Measurements from ENCODE around the gene ALKBH2. TPM values are rescaled to one million over a fixed set of nuclear protein-coding genes. Genes with fewer than 3 reads are reported as not detected.

The ALKBH2 gene
- total and polyA plus RNA-seq, 11 donors: 5.1 to 18.0 (median 8.2) TPM

- Histone ChIP-seq H3K27ac (peak overlapping the region; percentile 85 to 99 (median 93)), H3K4me1 (peaks cover 10 to 92% (median 73%) of the 10 kb centered on the region in 12 donors)
These were observed 22.1 kb upstream of the ALKBH2 start for GRCh38 chr12:109115404-109115757.

DNA sequence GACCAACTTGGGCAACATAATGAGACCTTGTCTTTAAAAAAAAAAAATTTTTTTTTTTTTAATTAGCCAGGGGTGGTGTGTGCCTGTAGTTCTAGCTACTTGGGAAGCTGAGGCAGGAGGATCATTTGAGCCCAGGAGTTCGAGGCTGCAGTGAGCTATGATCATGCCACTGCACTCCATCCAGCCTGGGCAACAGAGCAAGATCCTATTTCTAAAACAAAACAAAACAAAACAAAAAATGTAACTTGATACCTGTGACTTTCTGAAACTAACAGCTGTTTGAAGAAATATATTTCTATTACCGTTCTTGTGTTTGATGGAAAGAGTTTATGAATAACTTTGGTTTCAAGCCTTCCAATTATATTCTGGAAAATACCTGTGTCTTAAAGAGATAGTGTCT lies 21.4 kb upstream of the ALKBH2 start:
- H3K27ac ChIP-seq: peak overlapping the region; percentile 85 to 99 (median 93)
- no peaks in the 10 kb centered on the region for H3K27me3 ChIP-seq
- H3K4me3 ChIP-seq: peak overlapping the region in 1 of 12 donors; percentile 3
- intact Hi-C loops (cut with DNase I): loop anchor here in 6 of 10 donors (5.0 to 10.0 kb wide), 4 partner anchors 38 to 270 kb away; no protein-coding TSS in a partner anchor
- 72 to 79% (median 78%) methylated on average over 2 of the region's 2 CpGs for WGBS, 4 donors
- H3K9me3 ChIP-seq: no peaks in the 10 kb centered on the region
- H3K36me3 ChIP-seq: peaks cover 0 to 9% (median 4%) of the 10 kb centered on the region in 9 donors
- ATAC-seq (no peak), DNase-seq (no peak)
- TF ChIP-seq POLR2A (IDR thresholded peaks at IDR 0.05) (no peak), CTCF (IDR thresholded peaks at IDR 0.05) (no peak)
- H3K4me1 ChIP-seq: peaks cover 10 to 90% (median 69%) of the 10 kb centered on the region in 12 donors

More at GRCh38 chr12:109115404-109115757, 22.1 kb upstream of the ALKBH2 start:
- intact Hi-C loops (cut with DNase I): loop anchor here in 4 of 10 donors (10.0 kb wide), 2 partner anchors 49 to 269 kb away; no protein-coding TSS in a partner anchor
- no peak for ATAC-seq
- Histone ChIP-seq H3K27me3 (no peaks in the 10 kb centered on the region), H3K4me3 (peak overlapping the region in 3 of 12 donors; percentile 3 to 54 (median 38)), H3K9me3 (no peaks in the 10 kb centered on the region), H3K36me3 (peaks cover 0 to 3% (median 0%) of the 10 kb centered on the region in 9 donors)
- no peak for DNase-seq
- 37 to 47% (median 41%) methylated on average over 3 of the region's 3 CpGs for WGBS, 4 donors
- TF ChIP-seq POLR2A (IDR thresholded peaks at IDR 0.05) (no peak), CTCF (IDR thresholded peaks at IDR 0.05) (no peak)

DNA sequence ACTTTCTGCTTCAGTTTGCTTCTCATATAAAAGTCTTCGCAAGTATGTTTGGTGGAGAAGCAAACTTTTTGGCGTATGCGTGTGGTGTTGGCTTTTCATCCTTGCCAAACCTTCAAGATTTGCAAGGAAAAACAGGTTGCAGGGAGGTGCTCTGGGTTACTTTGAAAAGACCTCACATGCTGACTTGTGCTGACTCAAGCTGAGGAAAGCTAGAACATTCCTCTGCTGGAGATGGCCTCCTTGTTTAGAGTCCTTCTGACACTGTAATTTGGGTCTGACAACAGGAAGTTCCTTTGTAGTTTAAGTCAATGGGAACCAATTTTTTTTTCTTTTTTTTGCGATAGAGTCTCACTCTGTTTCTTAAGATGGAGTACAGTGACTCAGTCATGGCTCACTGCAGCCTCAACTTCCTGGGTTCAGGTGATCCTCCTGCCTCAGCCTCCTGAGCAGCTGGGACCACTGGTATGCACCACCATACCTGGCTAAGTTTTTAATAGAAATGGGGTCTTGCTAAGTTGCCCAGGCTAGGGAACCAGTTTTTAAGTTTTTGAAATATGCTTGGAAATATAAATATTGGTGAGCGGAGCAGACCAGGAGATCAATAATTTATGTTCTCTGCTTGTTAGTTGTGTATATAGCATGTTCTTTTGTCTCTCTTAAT lies 20.5 kb upstream of the ALKBH2 start:
- Histone ChIP-seq H3K27ac (peak overlapping the region in 11 of 12 donors; percentile 85 to 99 (median 93)), H3K4me1 (peaks cover 10 to 82% (median 61%) of the 10 kb centered on the region in 12 donors), H3K36me3 (peaks cover 0 to 15% (median 6%) of the 10 kb centered on the region in 9 donors), H3K27me3 (no peaks in the 10 kb centered on the region), H3K4me3 (no peak overlapping the region), H3K9me3 (no peaks in the 10 kb centered on the region)
- intact Hi-C loops (cut with DNase I): loop anchor here in 6 of 10 donors (5.0 to 10.0 kb wide), 4 partner anchors 39 to 271 kb away; no protein-coding TSS in a partner anchor
- DNase-seq: no peak
- TF ChIP-seq CTCF (IDR thresholded peaks at IDR 0.05) (no peak), POLR2A (IDR thresholded peaks at IDR 0.05) (no peak)
- no peak for ATAC-seq
- 84 to 92% (median 88%) methylated on average over 5 of the region's 5 CpGs for WGBS, 4 donors

DNA sequence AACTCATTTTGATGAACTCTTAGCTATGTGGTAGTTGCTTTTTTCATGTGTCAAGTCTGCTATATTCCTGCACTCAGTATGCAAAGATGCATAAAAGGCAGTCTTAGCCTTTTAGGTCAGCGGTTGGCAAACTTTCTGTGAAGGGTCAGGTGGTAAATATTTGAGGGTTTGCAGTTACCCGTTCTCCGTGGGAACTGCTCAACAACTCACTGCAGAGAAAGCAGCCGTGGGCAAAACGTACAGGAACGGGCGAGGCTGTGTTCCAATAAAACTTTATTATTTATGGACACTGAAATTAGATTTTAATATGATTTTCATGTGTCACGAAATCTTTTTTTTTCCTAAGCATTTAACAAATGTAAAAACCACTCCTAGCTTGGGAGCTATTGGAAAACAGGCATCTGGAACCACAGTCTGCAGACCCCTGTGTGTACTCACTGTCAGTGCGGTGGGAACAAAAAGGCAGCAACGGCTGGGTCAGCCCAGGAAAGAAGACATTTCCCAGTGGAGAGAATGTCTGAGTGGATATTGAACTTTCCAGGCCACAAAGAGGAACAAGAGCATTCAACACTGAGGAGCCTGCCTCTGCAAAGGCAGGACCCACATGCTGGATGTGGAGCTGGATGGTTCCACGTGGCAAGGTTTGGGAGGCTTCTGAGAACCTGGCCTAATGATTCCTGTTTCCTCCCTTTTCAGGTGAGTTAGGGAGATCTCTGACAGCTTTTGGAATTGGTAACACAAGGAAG lies 19.6 kb upstream of the ALKBH2 start:
- H3K9me3 ChIP-seq: no peaks in the 10 kb centered on the region
- H3K27ac ChIP-seq: peak overlapping the region in 11 of 12 donors; percentile 85 to 99 (median 94)
- DNase-seq (no peak), ATAC-seq (no peak)
- peaks cover 10 to 73% (median 57%) of the 10 kb centered on the region in 12 donors for H3K4me1 ChIP-seq
- TF ChIP-seq POLR2A (IDR thresholded peaks at IDR 0.05) (no peak), CTCF (IDR thresholded peaks at IDR 0.05) (no peak)
- 71 to 79% (median 77%) methylated on average over 11 of the region's 11 CpGs for WGBS, 4 donors
- peaks cover 0 to 24% (median 14%) of the 10 kb centered on the region in 9 donors for H3K36me3 ChIP-seq
- intact Hi-C loops (cut with DNase I): loop anchor here in 6 of 10 donors (5.0 to 10.0 kb wide), 4 partner anchors 39 to 272 kb away; no protein-coding TSS in a partner anchor
- no peak overlapping the region for H3K4me3 ChIP-seq
- no peaks in the 10 kb centered on the region for H3K27me3 ChIP-seq
